Uterus (tissue), 2 donors: ENCODE measurements around the gene PRELP.

Experiments used
- CTCF ChIP-seq, 4 experiments: fragments of 200-600 bp in 2 of 4; fragments of 450-650 bp in 2 of 4; sonication (generic) in 2 of 4; IDR thresholded peaks; one replicate each; pipeline ENCODE4 v1.5.1; 2016 to 2019; ENCODE audit warnings: antibody characterized with exemption in 4 of 4, mild to moderate bottlenecking in 2 of 4, moderate library complexity in 1 of 4
- POLR2A ChIP-seq, 2 donors: fragments of 450-650 bp; IDR thresholded peaks; one replicate each; pipeline ENCODE4 v1.6.1; 2016; ENCODE audit warnings: antibody characterized with exemption in 2 of 2, mild to moderate bottlenecking in 1 of 2, moderate library complexity in 1 of 2

GRCh38 chr1:203462143-203462542 is 13.5 kb upstream of the PRELP start:
- no peak for TF ChIP-seq CTCF (IDR thresholded peaks at IDR 0.05)
- no peak for TF ChIP-seq POLR2A (IDR thresholded peaks at IDR 0.05)
